ENCODE data around the gene ZNF790. TPM values are rescaled to one million over a fixed set of nuclear protein-coding genes. Genes with fewer than 3 reads are reported as not detected.

Gene ZNF790
- total and polyA plus RNA-seq, 2 of the 4 experiments (the other 2 are of a cell fraction) = 0.97 to 4.3 TPM

- Histone ChIP-seq H2BK20ac (ENCODE audit: low read depth, low read length) (no peak overlapping the region), H3K56ac (ENCODE audit: extremely low read depth, insufficient read depth, low read length) (no peak overlapping the region), H4K8ac (ENCODE audit: low read depth in 2 of 2, low read length in 2 of 2) (peak overlapping the region; percentile 90 to 95), H3K9me1 (ENCODE audit: insufficient read depth, low read length) (no peaks in the 10 kb centered on the region), H3K18ac (ENCODE audit: low read depth, low read length) (no peak overlapping the region), H4K5ac (ENCODE audit: low read depth, low read length) (peak overlapping the region; percentile 40; the same call in 1 of the 2 replicates), H3K36me3 (ENCODE audit: control insufficient read depth, insufficient read depth, low read length) (0 out of 2 replicates have a peak, but pooled peaks cover 2% of the 10 kb centered on the region), H3K4me1 (ENCODE audit: control insufficient read depth, insufficient read depth, low read length) (no peaks in the 10 kb centered on the region), H3K9me3 (ENCODE audit: control insufficient read depth, insufficient read depth, low read length) (peaks cover 13% of the 10 kb centered on the region; the same call in 1 of the 2 replicates), H2BK5ac (ENCODE audit: low read depth, low read length, poor library complexity, severe bottlenecking) (no peak overlapping the region), H3K23ac (ENCODE audit: low read depth, low read length) (0 out of 2 replicates have a peak overlapping the region, but pooled peaks have one; percentile 6), H4K20me1 (ENCODE audit: insufficient read depth, low read length) (no peaks in the 10 kb centered on the region), H2BK15ac (ENCODE audit: low read depth, low read length) (0 out of 3 replicates have a peak overlapping the region, but pooled peaks have one; percentile 53), H3K4me3 (ENCODE audit: insufficient read depth, low read depth, low read length) (peak overlapping the region; percentile 69), H3K14ac (replicated peaks; ENCODE audit: low read depth, low read length) (0 out of 2 replicates have a peak overlapping the region, but pooled peaks have one; percentile 30), H3K9ac (ENCODE audit: low read depth, low read length) (peak overlapping the region; percentile 62), H2AK5ac (ENCODE audit: low read depth, low read length) (no peak overlapping the region), H4K91ac (ENCODE audit: insufficient read depth, low read depth, low read length) (no peak overlapping the region), H3K27ac (ENCODE audit: insufficient read depth, low read length) (peak overlapping the region; percentile 22; the same call in 1 of the 2 replicates), H2BK120ac (ENCODE audit: low read depth, low read length) (no peak overlapping the region), H2AK9ac (replicated peaks; ENCODE audit: low read depth, low read length, poor library complexity) (peak overlapping the region; percentile 70), H2AFZ (replicated peaks; ENCODE audit: low read length, poor library complexity) (peak overlapping the region; percentile 100), H3K27me3 (ENCODE audit: control insufficient read depth, insufficient read depth, low read length) (no peaks in the 10 kb centered on the region), H3K4me2 (ENCODE audit: low read depth, low read length) (peak overlapping the region; percentile 88), H3K79me1 (ENCODE audit: low read depth in 1 of 2, low read length in 2 of 2) (peaks cover 7 to 10% of the 10 kb centered on the region in 2 experiments; a peak in 3 of 4 replicates), H3K4ac (ENCODE audit: low read depth, low read length) (no peak overlapping the region)
- no TSS peak for BruUV-seq (replicated peaks)
- 3% methylated on average over 12 of the region's 15 CpGs; no CpG with 5 or more reads in 1 of the 2 experiments for WGBS, 2 experiments (ENCODE audit: extremely low coverage in 2 of 2, insufficient read length in 1 of 2)
- TF ChIP-seq FOS (IDR thresholded peaks at IDR 0.05; ENCODE audit: low read depth, low read length) (no peak), CEBPB (IDR thresholded peaks at IDR 0.05; ENCODE audit: low read depth, low read length) (no peak), MAZ (IDR thresholded peaks at IDR 0.05; ENCODE audit: borderline replicate concordance, low read depth, low read length) (no peak), RFX5 (IDR thresholded peaks at IDR 0.05; ENCODE audit: low read depth, low read length) (no peak), MXI1 (IDR thresholded peaks at IDR 0.05; ENCODE audit: borderline replicate concordance, low read depth, low read length) (no peak), NFE2L2 (IDR thresholded peaks at IDR 0.05; ENCODE audit: low read depth, low read length) (no peak), CHD1 (IDR thresholded peaks at IDR 0.05; ENCODE audit: low read depth, low read length) (no peak), USF2 (IDR thresholded peaks at IDR 0.05; ENCODE audit: low read depth, low read length) (no peak)
- DNase-seq = no peak
- CTCF ChIA-PET = interaction anchor here (0.6 kb wide), 1 partner anchor 36 kb away, joined by 4 read pairs; no protein-coding TSS in a partner anchor
- in situ Hi-C loops (cut with MboI; ENCODE audit: low sequenced_read_pairs) = no loop called here
- intact Hi-C loops (cut with micrococcal nuclease) = loop anchor here (2.0 to 10.0 kb wide), 2 partner anchors 24 to 302 kb away; partner anchors contain the start of gene ZNF420
- ATAC-seq (ENCODE audit: low read depth) = no peak
- dilution Hi-C loops (cut with HindIII; ENCODE audit: low sequenced_read_pairs, unreplicated experiment) = no loop called here
- POLR2A ChIA-PET (ENCODE audit: unreplicated experiment) = no interaction called here
Observed at GRCh38 chr19:36773223-36773579, 65.0 kb downstream of the ZNF790 start.
